B cell (primary cell): Measurements from ENCODE around the gene CT45A3. TPM values are rescaled to one million over a fixed set of nuclear protein-coding genes. Genes with fewer than 3 reads are reported as not detected.
"Not testable (repeated sequence)": the region's sequence is repeated elsewhere in the genome, so short reads cannot be mapped to it uniquely, and the experiment has no call there.

Experiments used
- ATAC-seq: fragments of 200-7000 bp; cut with Tn5 transposase; one replicate; pipeline ENCODE4 v1.10.0; 2021; ENCODE audit warnings: low read depth, mild to moderate bottlenecking, moderate number of reproducible peaks, moderate library complexity
- CTCF ChIA-PET: fragments of 350-600 bp; sonication (Branson Sonifier 250); formaldehyde crosslinking; loops from one replicate; lab custom pipeline; 2021; ENCODE audit warnings: antibody characterized with exemption, inconsistent platforms; lab: Charles Lee
- POLR2A ChIA-PET: fragments of 350-600 bp; sonication (Branson Sonifier 250); formaldehyde crosslinking; loops from one replicate; lab custom pipeline; 2021; ENCODE audit warnings: antibody characterized with exemption; lab: Charles Lee
- DNase-seq: peaks from one replicate; pipeline ENCODE4 v3.0.0; 2013
- H2AFZ ChIP-seq: 2 replicates; pipeline ENCODE4 v1.6.1; 2012; ENCODE audit warnings: mild to moderate bottlenecking, low read depth, low read length; ENCODE audit not compliant: insufficient read depth, poor library complexity, severe bottlenecking
- H3K27ac ChIP-seq, 2 donors: 1 replicate in 1 of 2; 2 replicates in 1 of 2; pipeline ENCODE4 v1.5.1; 2012 to 2013; ENCODE audit warnings: low read length in 2 of 2, mild to moderate bottlenecking in 2 of 2, moderate library complexity in 1 of 2
- H3K27me3 ChIP-seq, 4 experiments: fragments of 200-600 bp in 1 of 4; sonication (generic) in 1 of 4; replicated peaks in 1 of 4; 1 replicate in 2 of 4; 2 replicates in 2 of 4; pipeline versions ENCODE4 v1.6.1 to v1.7.0; 2013 to 2016; ENCODE audit warnings: low read length in 3 of 4, mild to moderate bottlenecking in 2 of 4, mixed read lengths in 1 of 4, moderate library complexity in 1 of 4; ENCODE audit not compliant: insufficient read depth in 4 of 4, control insufficient read depth in 3 of 4; ENCODE audit errors: control extremely low read depth in 1 of 4
- H3K36me3 ChIP-seq, 2 experiments: replicated peaks in 1 of 2; 1 replicate in 1 of 2; 2 replicates in 1 of 2; pipeline versions ENCODE4 v1.6.1 to v1.7.1; 2013; ENCODE audit warnings: low read length in 1 of 2; ENCODE audit not compliant: insufficient read depth in 2 of 2, control insufficient read depth in 1 of 2; ENCODE audit errors: control extremely low read depth in 1 of 2, extremely low read depth in 1 of 2
- H3K4me1 ChIP-seq, 2 donors: fragments of 200-600 bp in 1 of 2; sonication (generic) in 1 of 2; 1 replicate in 1 of 2; 2 replicates in 1 of 2; pipeline versions ENCODE4 v1.5.1 to v1.6.1; 2013 to 2017; ENCODE audit warnings: low read length in 2 of 2; ENCODE audit not compliant: control insufficient read depth in 2 of 2, insufficient read depth in 2 of 2
- H3K4me2 ChIP-seq: replicated peaks from 2 replicates; pipeline ENCODE3; 2012; ENCODE audit warnings: mild to moderate bottlenecking, low read depth, low read length; ENCODE audit not compliant: poor library complexity, severe bottlenecking
- H3K4me3 ChIP-seq, 5 experiments: fragments of 200-600 bp in 1 of 5; sonication (generic) in 1 of 5; 1 replicate in 3 of 5; 2 replicates in 2 of 5; pipeline versions ENCODE4 v1.5.1 to v1.7.0; 2011 to 2016; ENCODE audit warnings: low read length in 4 of 5, mild to moderate bottlenecking in 4 of 5, low read depth in 2 of 5, control low read depth in 1 of 5, moderate library complexity in 1 of 5; ENCODE audit not compliant: insufficient read depth in 1 of 5; ENCODE audit errors: control extremely low read depth in 1 of 5, extremely low read depth in 1 of 5
- H3K79me2 ChIP-seq: fragments of 200-600 bp; sonication (generic); one replicate; pipeline ENCODE4 v1.6.0; 2016; ENCODE audit warnings: low read length; ENCODE audit not compliant: control insufficient read depth, insufficient read depth
- H3K9ac ChIP-seq: fragments of 200-600 bp; sonication (generic); 2 replicates; pipeline ENCODE4 v1.6.1; 2017; ENCODE audit warnings: mild to moderate bottlenecking, low read length, moderate library complexity
- H3K9me3 ChIP-seq, 3 donors: one replicate each; pipeline versions ENCODE4 v1.6.1 to v1.7.1; 2013; ENCODE audit warnings: low read length in 2 of 3; ENCODE audit not compliant: control insufficient read depth in 2 of 3, insufficient read depth in 1 of 3; ENCODE audit errors: control extremely low read depth in 1 of 3
- H4K20me1 ChIP-seq: 2 replicates; pipeline ENCODE4 v1.6.0; 2012; ENCODE audit warnings: mild to moderate bottlenecking, low read length; ENCODE audit not compliant: insufficient read depth, control insufficient read depth, poor library complexity, severe bottlenecking
- H3K27ac Mint-ChIP-seq: one replicate; pipeline ENCODE4 v1.8.0; 2021; ENCODE audit warnings: mixed read lengths
- H3K27me3 Mint-ChIP-seq: one replicate; pipeline ENCODE4 v1.8.0; 2021; ENCODE audit warnings: mixed read lengths
- H3K4me1 Mint-ChIP-seq: one replicate; pipeline ENCODE4 v1.8.0; 2021; ENCODE audit warnings: mixed read lengths
- H3K4me3 Mint-ChIP-seq: one replicate; pipeline ENCODE4 v1.8.0; 2021; ENCODE audit warnings: mixed read lengths
- H3K9me3 Mint-ChIP-seq: one replicate; pipeline ENCODE4 v1.8.0; 2022; ENCODE audit warnings: mixed read lengths; ENCODE audit not compliant: insufficient read depth
- WGBS: methylation state at CpG from one replicate; pipeline ENCODE4 v1.1.5; 2013; ENCODE audit warnings: missing lambda C conversion rate; ENCODE audit not compliant: insufficient coverage; 5-methylcytosine and 5-hydroxymethylcytosine counted together
- intact Hi-C: fragments of 100-400 bp; cut with micrococcal nuclease; formaldehyde crosslinking; loops from one replicate; pipeline ENCODE4 v1.10.0; 2022
- polyA minus RNA-seq: library from RNA; depleted of rRNA, polyadenylated mRNA; stranded (reverse); fragments of >200 nt; gene quantifications from 2 replicates; pipeline ENCODE4 v1.2.3, GENCODE V29; 2012
- polyA plus RNA-seq: library from polyadenylated mRNA; depleted of rRNA; stranded (reverse); fragments of >200 nt; gene quantifications from 2 replicates; pipeline ENCODE4 v1.2.3, GENCODE V29; 2012
- total RNA-seq, 2 donors: library from RNA; stranded (reverse); fragments of 120-200 nt in 1 of 2; gene quantifications; 1 replicate in 1 of 2; 2 replicates in 1 of 2; pipeline versions ENCODE4 v1.2.3 to v1.2.4, GENCODE V29; 2013 to 2022

The CT45A3 gene
- total RNA-seq (not detected in 2 replicates), polyA plus RNA-seq (not detected in 2 replicates), polyA minus RNA-seq (not detected in 2 replicates)
- not detected for total RNA-seq (2013)

DNA sequence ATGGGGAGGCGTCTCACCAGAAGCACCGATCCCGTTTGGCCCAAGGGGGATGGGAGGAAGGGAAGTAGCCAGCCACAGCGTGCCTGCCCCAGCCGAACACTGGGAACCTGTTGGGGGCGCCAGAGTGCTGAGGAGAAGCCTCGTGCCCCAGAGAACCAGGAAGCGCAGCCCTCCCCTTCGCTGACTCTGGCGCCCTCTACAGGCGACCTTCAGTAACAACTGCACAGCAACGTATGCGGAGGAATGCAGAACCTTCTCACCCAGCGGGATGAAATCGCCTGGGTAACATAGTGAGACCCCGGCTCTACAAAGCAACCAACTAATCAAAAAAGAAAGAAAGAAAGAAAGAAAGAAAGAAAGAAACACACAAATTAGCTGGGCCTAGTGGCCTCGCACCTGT lies at the start of gene CT45A3:
CT45A3 (minus strand) TSS at position 101 of the 400 bp plus-strand sequence. CDS start 3,747 bp downstream, outside the sequence.
- H3K9ac ChIP-seq, DNase-seq, H2AFZ ChIP-seq, H3K4me1 ChIP-seq, H3K27ac Mint-ChIP-seq, ATAC-seq, H3K27ac ChIP-seq, H3K9me3 Mint-ChIP-seq, H3K4me2 ChIP-seq, CTCF ChIA-PET, H3K4me3 Mint-ChIP-seq, intact Hi-C loops, H3K4me1 Mint-ChIP-seq, H3K36me3 ChIP-seq, H3K79me2 ChIP-seq, H4K20me1 ChIP-seq, H3K27me3 Mint-ChIP-seq, POLR2A ChIA-PET, H3K27me3 ChIP-seq, H3K9me3 ChIP-seq, H3K4me3 ChIP-seq: not testable (repeated sequence)
- no CpG with 5 or more reads among the region's 17 CpGs for WGBS

DNA sequence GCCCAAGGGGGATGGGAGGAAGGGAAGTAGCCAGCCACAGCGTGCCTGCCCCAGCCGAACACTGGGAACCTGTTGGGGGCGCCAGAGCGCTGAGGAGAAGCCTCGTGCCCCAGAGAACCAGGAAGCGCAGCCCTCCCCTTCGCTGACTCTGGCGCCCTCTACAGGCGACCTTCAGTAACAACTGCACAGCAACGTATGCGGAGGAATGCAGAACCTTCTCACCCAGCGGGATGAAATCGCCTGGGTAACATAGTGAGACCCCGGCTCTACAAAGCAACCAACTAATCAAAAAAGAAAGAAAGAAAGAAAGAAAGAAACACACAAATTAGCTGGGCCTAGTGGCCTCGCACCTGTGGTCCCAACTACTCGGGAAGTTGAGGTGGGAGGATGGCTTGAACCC lies 34.7 kb upstream of the CT45A3 start, which contains the start of gene CT45A6:
CT45A6 (minus strand) TSS at position 101 of the 400 bp plus-strand sequence. CDS start 3,794 bp downstream, outside the sequence.
- no CpG with 5 or more reads among the region's 16 CpGs for WGBS
- H4K20me1 ChIP-seq, H3K9me3 ChIP-seq, H3K79me2 ChIP-seq, H2AFZ ChIP-seq, H3K27me3 ChIP-seq, H3K27ac ChIP-seq, H3K4me3 Mint-ChIP-seq, H3K9ac ChIP-seq, H3K36me3 ChIP-seq, H3K4me2 ChIP-seq, H3K9me3 Mint-ChIP-seq, ATAC-seq, intact Hi-C loops, H3K4me1 Mint-ChIP-seq, CTCF ChIA-PET, H3K4me1 ChIP-seq, H3K27ac Mint-ChIP-seq, H3K4me3 ChIP-seq, H3K27me3 Mint-ChIP-seq, DNase-seq, POLR2A ChIA-PET: not testable (repeated sequence)

DNA sequence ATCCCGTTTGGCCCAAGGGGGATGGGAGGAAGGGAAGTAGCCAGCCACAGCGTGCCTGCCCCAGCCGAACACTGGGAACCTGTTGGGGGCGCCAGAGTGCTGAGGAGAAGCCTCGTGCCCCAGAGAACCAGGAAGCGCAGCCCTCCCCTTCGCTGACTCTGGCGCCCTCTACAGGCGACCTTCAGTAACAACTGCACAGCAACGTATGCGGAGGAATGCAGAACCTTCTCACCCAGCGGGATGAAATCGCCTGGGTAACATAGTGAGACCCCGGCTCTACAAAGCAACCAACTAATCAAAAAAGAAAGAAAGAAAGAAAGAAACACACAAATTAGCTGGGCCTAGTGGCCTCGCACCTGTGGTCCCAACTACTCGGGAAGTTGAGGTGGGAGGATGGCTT lies 17.4 kb upstream of the CT45A3 start, which contains the start of gene CT45A5:
CT45A5 (minus strand) TSS at position 101 of the 400 bp plus-strand sequence. CDS start 3,774 bp downstream, outside the sequence.
- H3K4me1 Mint-ChIP-seq, H3K27ac ChIP-seq, H3K36me3 ChIP-seq, H3K9ac ChIP-seq, H3K4me3 ChIP-seq, H3K4me3 Mint-ChIP-seq, ATAC-seq, H2AFZ ChIP-seq, H3K79me2 ChIP-seq, intact Hi-C loops, H3K4me1 ChIP-seq, H3K27me3 Mint-ChIP-seq, H3K27ac Mint-ChIP-seq, H3K9me3 ChIP-seq, H3K27me3 ChIP-seq, POLR2A ChIA-PET, CTCF ChIA-PET, H3K9me3 Mint-ChIP-seq, H3K4me2 ChIP-seq, H4K20me1 ChIP-seq, DNase-seq: not testable (repeated sequence)
- no CpG with 5 or more reads among the region's 16 CpGs for WGBS

DNA sequence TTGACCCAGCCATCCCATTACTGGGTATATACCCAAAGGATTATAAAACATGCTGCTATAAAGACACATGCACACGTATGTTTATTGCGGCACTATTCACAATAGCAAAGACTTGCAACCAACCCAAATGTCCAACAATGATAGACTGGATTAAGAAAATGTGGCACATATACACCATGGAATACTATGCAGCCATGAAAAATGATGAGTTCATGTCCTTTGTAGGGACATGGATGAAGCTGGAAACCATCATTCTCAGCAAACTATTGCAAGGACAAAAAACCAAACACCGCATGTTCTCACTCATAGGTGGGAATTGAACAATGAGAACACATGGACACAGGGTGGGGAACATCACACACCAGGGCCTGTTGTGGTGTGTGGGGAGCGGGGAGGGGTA lies 23.3 kb downstream of the CT45A3 start:
- H3K4me1 Mint-ChIP-seq, H3K9me3 Mint-ChIP-seq, H3K4me3 ChIP-seq, H3K4me2 ChIP-seq, H3K79me2 ChIP-seq, H3K4me3 Mint-ChIP-seq, H3K27me3 ChIP-seq, POLR2A ChIA-PET, H3K27ac Mint-ChIP-seq, H3K27ac ChIP-seq, H3K36me3 ChIP-seq, H3K27me3 Mint-ChIP-seq, ATAC-seq, DNase-seq, intact Hi-C loops, H3K4me1 ChIP-seq, H3K9ac ChIP-seq, CTCF ChIA-PET, H4K20me1 ChIP-seq, H2AFZ ChIP-seq, H3K9me3 ChIP-seq: not testable (repeated sequence)
- no CpG with 5 or more reads among the region's 4 CpGs for WGBS
